GM15510 (cell line): ENCODE results near the gene KRT6B.

ENCODE experiments used
- POLR2A ChIP-seq: IDR thresholded peaks from 3 replicates; pipeline ENCODE4 v1.6.1; 2011; ENCODE audit warnings: borderline replicate concordance; ENCODE audit not compliant: insufficient read length; ENCODE audit errors: extremely low read depth

Gene KRT6B

GRCh38 chr12:52477651-52478050, 25.7 kb upstream of the KRT6B start:
- TF ChIP-seq POLR2A = no peak

GRCh38 chr12:52474212-52474611, 22.3 kb upstream of the KRT6B start:
- no peak for TF ChIP-seq POLR2A

GRCh38 chr12:52473768-52474167, 21.8 kb upstream of the KRT6B start, which contains the start of gene KRT6C:
TSS of gene KRT6C (minus strand) at chr12:52473805. CDS start at chr12:52473737, 68 bp downstream.
- no peak for TF ChIP-seq POLR2A

GRCh38 chr12:52469853-52470252, 17.9 kb upstream of the KRT6B start:
- no peak for TF ChIP-seq POLR2A

GRCh38 chr12:52464897-52465296, 13.0 kb upstream of the KRT6B start:
- no peak for TF ChIP-seq POLR2A

- no peak for TF ChIP-seq POLR2A
Measured at GRCh38 chr12:52461693-52462092, 9.7 kb upstream of the KRT6B start.

- TF ChIP-seq POLR2A = no peak
Measured at GRCh38 chr12:52458861-52459260, 6.9 kb upstream of the KRT6B start.

- no peak for TF ChIP-seq POLR2A
Measured at GRCh38 chr12:52455821-52456220, 3.9 kb upstream of the KRT6B start.

GRCh38 chr12:52454411-52455201, 2.7 kb upstream of the KRT6B start:
- TF ChIP-seq POLR2A = no peak

GRCh38 chr12:52448228-52448627, 3.7 kb downstream of the KRT6B start:
- TF ChIP-seq POLR2A = no peak

- no peak for TF ChIP-seq POLR2A
Measured at GRCh38 chr12:52446367-52447045, 5.4 kb downstream of the KRT6B start.

GRCh38 chr12:52445876-52446275, 6.1 kb downstream of the KRT6B start:
- no peak for TF ChIP-seq POLR2A

- TF ChIP-seq POLR2A = no peak
Measured at GRCh38 chr12:52444647-52445595, 7.0 kb downstream of the KRT6B start.

- TF ChIP-seq POLR2A = no peak
Measured at GRCh38 chr12:52443966-52444365, 8.0 kb downstream of the KRT6B start.

- no peak for TF ChIP-seq POLR2A
Measured at GRCh38 chr12:52442600-52443061, 9.3 kb downstream of the KRT6B start.
